Measurements from ENCODE around the gene FAM209B.
"Not testable (repeated sequence)": the region's sequence is repeated elsewhere in the genome, so short reads cannot be mapped to it uniquely, and the experiment has no call there.

The FAM209B gene

GRCh38 chr20:56537997-56538396 lies 5.0 kb downstream of the FAM209B start:
- no peak for DNase-seq (ENCODE audit: low read depth in 1 of 2, low spot score in 1 of 2)

GRCh38 chr20:56540415-56540814 lies 7.4 kb downstream of the FAM209B start:
- DNase-seq (ENCODE audit: low read depth in 1 of 2, low spot score in 1 of 2): no peak

GRCh38 chr20:56542489-56543030 lies 9.5 kb downstream of the FAM209B start:
- no peak for DNase-seq (ENCODE audit: low read depth in 1 of 2, low spot score in 1 of 2)

GRCh38 chr20:56551571-56551970 lies 18.5 kb downstream of the FAM209B start:
- DNase-seq (ENCODE audit: low read depth in 1 of 2, low spot score in 1 of 2): no peak

- DNase-seq (ENCODE audit: low read depth in 1 of 2, low spot score in 1 of 2): no peak
Measured at GRCh38 chr20:56552911-56553629, 20.0 kb downstream of the FAM209B start.

GRCh38 chr20:56554869-56555268 lies 21.8 kb downstream of the FAM209B start:
- DNase-seq (ENCODE audit: low read depth in 1 of 2, low spot score in 1 of 2): no peak

- no peak for DNase-seq (ENCODE audit: low read depth in 1 of 2, low spot score in 1 of 2)
Measured at GRCh38 chr20:56558968-56559367, 25.9 kb downstream of the FAM209B start.

GRCh38 chr20:56564526-56564925 lies 31.5 kb downstream of the FAM209B start:
- DNase-seq (ENCODE audit: low read depth in 1 of 2, low spot score in 1 of 2): not testable (repeated sequence)

- DNase-seq (ENCODE audit: low read depth in 1 of 2, low spot score in 1 of 2): no peak
Measured at GRCh38 chr20:56565511-56565910, 32.5 kb downstream of the FAM209B start.

GRCh38 chr20:56566621-56567020 lies 33.6 kb downstream of the FAM209B start:
- DNase-seq (ENCODE audit: low read depth in 1 of 2, low spot score in 1 of 2): no peak

GRCh38 chr20:56570832-56571231 lies 37.8 kb downstream of the FAM209B start:
- DNase-seq (ENCODE audit: low read depth in 1 of 2, low spot score in 1 of 2): no peak

- DNase-seq (ENCODE audit: low read depth in 1 of 2, low spot score in 1 of 2): no peak
Measured at GRCh38 chr20:56572172-56572571, 39.1 kb downstream of the FAM209B start.

GRCh38 chr20:56573986-56574385 lies 40.9 kb downstream of the FAM209B start:
- no peak for DNase-seq (ENCODE audit: low read depth in 1 of 2, low spot score in 1 of 2)

GRCh38 chr20:56574531-56575142 lies 41.6 kb downstream of the FAM209B start:
- DNase-seq (ENCODE audit: low read depth in 1 of 2, low spot score in 1 of 2): no peak

GRCh38 chr20:56575157-56575556 lies 42.1 kb downstream of the FAM209B start:
- DNase-seq (ENCODE audit: low read depth in 1 of 2, low spot score in 1 of 2): no peak

GRCh38 chr20:56575961-56576360 lies 42.9 kb downstream of the FAM209B start:
- DNase-seq (ENCODE audit: low read depth in 1 of 2, low spot score in 1 of 2): no peak

GRCh38 chr20:56579301-56579710 lies 46.3 kb downstream of the FAM209B start:
- DNase-seq (ENCODE audit: low read depth in 1 of 2, low spot score in 1 of 2): no peak

- no peak for DNase-seq (ENCODE audit: low read depth in 1 of 2, low spot score in 1 of 2)
Measured at GRCh38 chr20:56580226-56580625, 47.2 kb downstream of the FAM209B start.

GRCh38 chr20:56581701-56582100 lies 48.7 kb downstream of the FAM209B start:
- DNase-seq (ENCODE audit: low read depth in 1 of 2, low spot score in 1 of 2): no peak

GRCh38 chr20:56582542-56582941 lies 49.5 kb downstream of the FAM209B start:
- no peak for DNase-seq (ENCODE audit: low read depth in 1 of 2, low spot score in 1 of 2)

- DNase-seq (ENCODE audit: low read depth in 1 of 2, low spot score in 1 of 2): no peak
Measured at GRCh38 chr20:56584916-56585315, 51.9 kb downstream of the FAM209B start.

Data from activated CD4-positive, alpha-beta T cell treated with anti-CD3 and anti-CD28 coated beads, Interleukin-2, amount 50 U/mL, for 24 hours (primary cell).